ENCODE data around the gene CFAP251.

Gene CFAP251

DNA sequence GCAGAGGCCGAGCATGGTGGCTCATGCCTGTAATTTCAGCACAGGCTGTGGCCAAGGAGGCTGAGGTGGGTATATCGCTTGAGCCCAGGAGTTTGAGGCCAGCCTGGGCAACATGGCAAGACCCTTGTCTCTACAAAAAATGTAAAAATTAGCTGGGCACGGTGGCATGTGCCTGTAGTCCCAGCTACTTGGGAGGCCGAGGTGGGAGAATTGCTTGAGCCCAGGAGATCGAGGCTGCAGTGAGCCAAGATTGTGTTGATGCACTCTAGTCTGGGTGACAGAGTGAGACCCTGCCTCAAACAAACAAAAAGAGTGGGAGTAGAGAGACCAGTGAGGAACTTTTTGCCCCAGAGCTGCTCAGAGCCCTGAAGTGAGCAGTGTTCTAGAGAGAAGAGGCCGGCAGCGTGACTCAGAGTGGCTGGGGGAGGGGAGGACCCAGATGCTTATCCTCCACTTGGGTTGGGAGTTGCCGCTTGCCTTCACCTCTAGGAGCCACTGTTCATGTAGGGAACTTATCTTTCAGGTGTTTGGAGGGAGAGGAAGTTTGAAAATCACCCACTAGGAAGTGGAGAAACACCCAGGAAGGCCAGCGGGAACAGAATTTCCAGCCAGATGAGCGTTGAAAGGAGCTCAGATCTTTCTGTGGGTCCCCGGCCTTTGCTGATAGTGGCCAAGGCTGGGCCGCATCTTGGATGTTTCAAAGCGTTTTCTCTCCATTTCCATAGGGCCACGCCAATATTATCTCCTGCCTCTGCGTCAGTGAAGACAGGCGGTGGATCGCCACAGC is 15.3 kb downstream of the CFAP251 start:
- TF ChIP-seq, protein P1, sequence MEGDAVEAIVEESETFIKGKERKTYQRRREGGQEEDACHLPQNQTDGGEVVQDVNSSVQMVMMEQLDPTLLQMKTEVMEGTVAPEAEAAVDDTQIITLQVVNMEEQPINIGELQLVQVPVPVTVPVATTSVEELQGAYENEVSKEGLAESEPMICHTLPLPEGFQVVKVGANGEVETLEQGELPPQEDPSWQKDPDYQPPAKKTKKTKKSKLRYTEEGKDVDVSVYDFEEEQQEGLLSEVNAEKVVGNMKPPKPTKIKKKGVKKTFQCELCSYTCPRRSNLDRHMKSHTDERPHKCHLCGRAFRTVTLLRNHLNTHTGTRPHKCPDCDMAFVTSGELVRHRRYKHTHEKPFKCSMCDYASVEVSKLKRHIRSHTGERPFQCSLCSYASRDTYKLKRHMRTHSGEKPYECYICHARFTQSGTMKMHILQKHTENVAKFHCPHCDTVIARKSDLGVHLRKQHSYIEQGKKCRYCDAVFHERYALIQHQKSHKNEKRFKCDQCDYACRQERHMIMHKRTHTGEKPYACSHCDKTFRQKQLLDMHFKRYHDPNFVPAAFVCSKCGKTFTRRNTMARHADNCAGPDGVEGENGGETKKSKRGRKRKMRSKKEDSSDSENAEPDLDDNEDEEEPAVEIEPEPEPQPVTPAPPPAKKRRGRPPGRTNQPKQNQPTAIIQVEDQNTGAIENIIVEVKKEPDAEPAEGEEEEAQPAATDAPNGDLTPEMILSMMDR (IDR thresholded peaks at IDR 0.05; ENCODE audit: low read depth, low read length, missing control alignments), result no peak
- in situ Hi-C loops (cut with HindIII; ENCODE audit: low sequenced_read_pairs), result no loop called here
- DNase-seq (ENCODE audit: low read depth), result no peak

DNA sequence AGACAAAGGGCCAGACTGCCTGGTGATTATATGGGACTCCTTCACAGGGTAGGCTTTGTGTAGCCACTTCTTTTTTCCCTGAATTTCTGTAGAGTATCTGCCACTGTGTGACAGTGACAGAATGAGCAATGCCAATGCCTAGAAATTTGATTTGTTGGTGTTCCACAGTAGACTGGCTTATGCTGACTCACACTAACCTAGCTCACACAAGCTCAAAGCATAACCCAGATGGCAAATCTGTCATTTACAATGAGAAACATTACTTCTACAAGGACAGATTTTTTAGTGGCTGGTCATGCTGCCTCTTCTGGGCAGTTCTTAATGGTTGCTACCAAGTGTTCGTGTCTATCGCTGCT is 15.9 kb downstream of the CFAP251 start:
- H3K4me3 ChIP-seq (ENCODE audit: low read depth, low read length), result no peak overlapping the region
- no peak for DNase-seq (ENCODE audit: low read depth)
- in situ Hi-C loops (cut with HindIII; ENCODE audit: low sequenced_read_pairs), result no loop called here
- TF ChIP-seq, protein P1 (IDR thresholded peaks at IDR 0.05; ENCODE audit: low read depth, low read length, missing control alignments), result no peak

More for the DNA sequence above, 15.3 kb downstream of the CFAP251 start:
- no peak overlapping the region for H3K4me3 ChIP-seq (ENCODE audit: low read depth, low read length)

- in situ Hi-C loops (cut with HindIII; ENCODE audit: low sequenced_read_pairs), result no loop called here
- TF ChIP-seq, protein P1 (IDR thresholded peaks at IDR 0.05; ENCODE audit: low read depth, low read length, missing control alignments), result no peak
- H3K4me3 ChIP-seq (ENCODE audit: low read depth, low read length), result no peak overlapping the region
- no peak for DNase-seq (ENCODE audit: low read depth)
Observed at GRCh38 chr12:121937654-121938053, 19.3 kb downstream of the CFAP251 start.

GRCh38 chr12:121939186-121939585 is 20.8 kb downstream of the CFAP251 start:
- H3K4me3 ChIP-seq (ENCODE audit: low read depth, low read length), result no peak overlapping the region
- in situ Hi-C loops (cut with HindIII; ENCODE audit: low sequenced_read_pairs), result no loop called here

GRCh38 chr12:121939992-121940766 is 21.8 kb downstream of the CFAP251 start:
- in situ Hi-C loops (cut with HindIII; ENCODE audit: low sequenced_read_pairs), result no loop called here
- no peak for DNase-seq (ENCODE audit: low read depth)
- TF ChIP-seq, protein P1 (IDR thresholded peaks at IDR 0.05; ENCODE audit: low read depth, low read length, missing control alignments), result no peak
- no peak overlapping the region for H3K4me3 ChIP-seq (ENCODE audit: low read depth, low read length)

More at GRCh38 chr12:121939186-121939585, 20.8 kb downstream of the CFAP251 start:
- DNase-seq (ENCODE audit: low read depth), result no peak
- TF ChIP-seq, protein P1 (IDR thresholded peaks at IDR 0.05; ENCODE audit: low read depth, low read length, missing control alignments), result no peak

DNA sequence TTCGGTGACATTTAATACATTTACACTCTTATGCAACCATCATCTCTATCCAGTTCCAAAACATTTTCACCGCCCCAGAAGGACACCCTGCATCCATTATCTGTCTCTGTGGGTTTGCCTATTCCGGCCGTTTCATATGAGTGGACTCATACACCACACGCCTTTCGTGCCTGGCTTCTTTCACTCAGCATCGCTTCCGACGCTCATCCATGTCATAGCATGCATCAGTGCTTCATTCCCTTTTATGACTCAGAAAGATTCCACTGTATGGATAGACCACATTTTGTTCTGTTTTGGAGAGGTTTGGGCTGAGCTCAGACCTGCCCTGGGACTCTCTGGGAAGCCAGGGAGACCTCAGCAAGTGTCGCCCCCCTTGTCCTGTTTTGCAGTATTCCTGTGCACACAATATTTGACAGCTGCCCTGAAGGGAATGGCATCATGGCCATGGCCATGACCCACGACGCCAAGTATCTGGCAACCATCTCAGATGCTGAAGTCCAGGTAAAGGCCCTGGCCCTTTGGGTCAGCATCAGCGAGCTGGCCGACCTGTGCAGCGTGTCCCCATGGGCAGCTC is 23.8 kb downstream of the CFAP251 start:
- peak; percentile 53 for DNase-seq (ENCODE audit: low read depth)

More for the DNA sequence above, 23.8 kb downstream of the CFAP251 start:
- in situ Hi-C loops (cut with HindIII; ENCODE audit: low sequenced_read_pairs), result no loop called here
- TF ChIP-seq, protein P1 (IDR thresholded peaks at IDR 0.05; ENCODE audit: low read depth, low read length, missing control alignments), result no peak
- no peak overlapping the region for H3K4me3 ChIP-seq (ENCODE audit: low read depth, low read length)
